Activated CD4-positive, alpha-beta T cell treated with anti-CD3 and anti-CD28 coated beads, Interleukin-2, Interleukin-6, amounts not matched to agents 100 ng/mL and 50 ng/mL, durations not matched to agents 16 hours and 8 hours (primary cell): ENCODE measurements around the gene BAK1.
A peak's percentile ranks its signal among the peaks of the same experiment; 100 is the strongest.
"Not testable (repeated sequence)": the region's sequence is repeated elsewhere in the genome, so short reads cannot be mapped to it uniquely, and the experiment has no call there.

Experiments used
- DNase-seq: peaks from one replicate; pipeline ENCODE4 v3.0.0-alpha.2; 2020

The BAK1 gene

GRCh38 chr6:33585403-33586107 is 5.5 kb upstream of the BAK1 start:
- DNase-seq, result peak; percentile 94

DNA sequence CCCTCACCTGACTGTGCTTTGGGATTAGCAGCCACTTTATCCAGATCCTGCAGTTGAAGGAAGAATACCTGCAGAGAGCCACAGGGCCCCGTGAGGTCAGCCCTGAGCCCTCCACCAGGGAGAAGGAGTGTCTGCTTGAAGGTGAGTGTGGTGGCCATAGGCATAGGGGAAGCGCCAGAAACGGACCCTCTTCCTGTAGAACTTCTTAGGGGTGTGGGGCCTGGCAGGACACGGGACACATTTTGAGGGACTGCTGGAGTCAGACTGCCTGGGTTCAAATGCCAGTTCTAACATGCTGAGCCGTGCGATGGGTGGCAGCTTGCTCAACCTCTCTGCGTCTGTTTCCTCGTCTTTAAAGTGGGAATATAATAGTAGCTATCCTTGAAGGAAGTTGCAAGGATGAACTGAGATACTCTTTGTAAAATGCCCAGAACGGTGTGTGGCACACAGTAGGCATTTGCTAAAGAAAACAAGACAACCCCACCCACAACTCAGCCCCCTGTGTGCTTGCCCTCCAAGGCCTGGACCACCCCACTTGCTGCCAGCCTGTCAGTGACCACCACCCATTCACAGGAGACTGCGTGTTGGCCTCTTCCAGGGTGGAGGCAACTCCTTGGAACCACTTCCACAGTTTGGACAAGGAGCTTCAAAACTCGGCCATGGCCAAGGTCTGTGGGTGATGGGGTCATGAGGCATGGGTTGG is 4.8 kb upstream of the BAK1 start:
- DNase-seq, result no peak

DNA sequence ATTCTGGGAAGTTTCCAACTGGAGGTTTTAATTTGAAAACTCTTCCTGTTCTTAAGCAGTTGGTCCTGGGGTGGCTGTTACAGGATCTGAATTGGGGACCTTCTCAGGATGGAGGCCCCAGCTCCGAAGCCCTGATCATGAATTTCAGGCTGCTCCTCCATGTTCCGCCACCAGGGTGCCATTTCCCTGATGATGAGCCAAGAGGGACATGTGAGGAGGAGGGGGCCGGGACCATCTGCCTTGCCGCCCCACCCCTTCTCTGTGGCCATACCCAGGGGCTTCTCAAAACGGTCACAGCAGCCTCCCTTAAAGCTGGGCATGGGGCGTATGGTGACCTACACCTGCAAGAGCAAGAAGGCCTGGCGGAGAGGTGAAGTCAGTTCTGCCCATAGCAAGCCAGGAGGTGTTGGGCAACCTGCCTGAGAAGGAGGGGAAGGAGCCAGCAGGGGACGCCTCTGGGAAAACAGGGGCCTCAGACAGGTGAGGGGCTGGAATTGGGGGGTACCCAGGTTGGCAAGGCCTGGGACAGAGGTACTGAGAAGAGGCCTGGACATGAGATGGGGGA is 3.6 kb upstream of the BAK1 start:
- peak; percentile 28 for DNase-seq

GRCh38 chr6:33581186-33581585 is 1.1 kb upstream of the BAK1 start:
- no peak for DNase-seq

- DNase-seq, result peak; percentile 68
These were observed 1.5 kb downstream of the BAK1 start for GRCh38 chr6:33578588-33579011.

DNA sequence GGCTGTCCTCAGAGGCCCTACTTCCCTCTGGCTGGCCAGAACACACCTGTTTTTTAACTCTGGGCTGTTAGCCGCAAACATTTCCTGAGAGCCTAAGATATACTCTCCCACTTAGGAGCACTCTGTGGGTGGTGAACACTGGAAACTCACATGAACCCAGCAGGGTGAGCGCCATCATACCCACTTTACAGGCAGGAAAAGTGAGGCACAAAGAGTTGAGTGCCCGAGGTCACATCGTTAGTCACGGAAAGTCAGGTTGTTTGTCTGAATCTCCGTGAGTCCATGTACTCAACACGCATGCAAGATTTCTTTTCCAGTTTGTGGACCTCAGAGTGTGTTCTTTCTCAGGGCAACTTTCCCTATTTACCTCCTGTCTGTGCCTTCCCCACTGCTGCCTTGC is 1.9 kb downstream of the BAK1 start:
- DNase-seq, result no peak

- no peak for DNase-seq
These were observed 2.4 kb downstream of the BAK1 start for GRCh38 chr6:33577718-33578117.

DNA sequence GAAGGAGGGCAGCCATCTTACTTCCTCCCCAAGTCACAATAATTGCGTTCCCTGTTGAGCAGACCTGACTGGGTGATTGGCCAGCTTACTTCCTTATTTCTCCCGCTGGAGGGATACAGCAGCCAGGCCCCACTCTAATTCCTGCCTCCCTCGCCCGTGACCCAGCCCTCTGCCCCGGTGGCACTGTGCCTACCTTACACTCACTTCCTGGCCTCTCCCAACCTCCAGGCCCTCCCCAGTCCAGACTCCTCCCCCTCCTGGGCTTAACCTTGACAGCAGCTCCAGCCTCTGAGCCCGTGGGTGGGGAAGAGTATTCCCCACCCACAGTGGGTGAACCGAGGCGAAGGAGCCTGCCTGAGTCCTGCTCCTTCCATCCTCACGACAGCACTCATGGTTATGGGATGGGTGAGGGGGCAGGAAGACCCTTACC is 3.0 kb downstream of the BAK1 start:
- DNase-seq, result peak; percentile 31

GRCh38 chr6:33576668-33577067 is 3.4 kb downstream of the BAK1 start:
- no peak for DNase-seq

GRCh38 chr6:33575211-33575610 is 4.9 kb downstream of the BAK1 start:
- DNase-seq, result no peak

- no peak for DNase-seq
These were observed 8.3 kb downstream of the BAK1 start for GRCh38 chr6:33571637-33572316.

DNA sequence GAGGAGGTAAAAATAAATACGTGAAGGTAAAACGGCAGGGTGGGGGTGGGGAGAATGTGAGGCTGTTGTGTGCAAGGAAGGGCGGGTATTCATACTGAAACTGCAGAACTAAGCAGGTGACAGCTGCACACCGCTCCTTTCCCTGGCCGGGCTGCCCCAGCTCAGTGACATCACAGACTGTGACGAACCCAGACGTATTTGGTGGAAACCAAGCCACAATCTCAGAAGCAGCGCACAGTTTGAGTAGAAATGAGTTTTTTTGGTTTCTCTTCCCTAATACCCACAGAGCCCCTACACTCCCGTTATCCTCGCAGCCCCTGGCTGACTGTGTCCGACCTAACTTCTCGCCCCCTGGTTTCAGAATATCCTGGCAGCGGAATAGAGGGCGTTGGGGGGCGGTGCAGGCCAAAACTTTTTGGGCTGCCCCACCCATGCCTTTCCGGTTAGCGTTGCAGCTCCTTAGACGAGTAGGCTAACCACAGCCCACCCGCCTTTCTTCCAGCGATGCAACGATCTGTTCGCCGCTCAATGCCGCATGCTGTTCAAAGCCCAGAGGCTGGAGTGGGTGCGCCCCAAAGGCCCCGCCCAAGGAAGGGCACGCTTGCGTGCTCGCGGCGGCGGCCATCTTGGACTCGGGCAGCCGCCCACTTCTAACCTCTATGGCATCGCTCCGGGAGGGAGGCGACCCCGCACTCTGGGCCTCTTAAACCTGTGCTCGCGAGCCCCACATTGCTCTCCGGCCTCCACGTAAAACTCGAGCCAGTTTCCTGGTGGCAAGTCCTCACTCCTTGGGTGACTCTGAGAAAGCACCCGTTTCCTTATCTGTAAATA is 9.1 kb downstream of the BAK1 start:
- DNase-seq, result peak; percentile 96

GRCh38 chr6:33568826-33569570 is 11.1 kb downstream of the BAK1 start:
- no peak for DNase-seq

DNA sequence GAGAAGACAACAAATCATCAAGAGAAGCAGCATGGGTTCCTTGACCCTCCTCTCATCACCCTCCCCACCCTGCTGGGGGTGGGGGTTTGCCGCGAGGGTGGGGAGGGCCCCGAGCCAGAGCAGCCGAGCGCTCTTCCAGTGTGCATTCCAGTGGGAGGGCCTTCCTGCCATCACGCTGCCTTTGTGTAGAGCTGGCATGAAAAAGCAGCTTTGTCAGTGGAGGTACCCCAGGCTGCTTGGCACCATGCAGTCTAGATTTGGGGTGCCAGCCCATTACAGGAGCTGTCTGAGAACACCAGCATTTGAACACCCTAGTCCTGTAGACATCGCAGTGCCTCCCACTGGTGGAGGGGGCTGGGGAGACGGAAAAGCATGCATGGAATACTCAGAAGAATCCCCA is 12.2 kb downstream of the BAK1 start:
- DNase-seq, result no peak

GRCh38 chr6:33566182-33567084 is 13.6 kb downstream of the BAK1 start:
- no peak for DNase-seq

- DNase-seq, result no peak
These were observed 21.3 kb downstream of the BAK1 start for GRCh38 chr6:33558801-33559200.

GRCh38 chr6:33557376-33557775 is 22.7 kb downstream of the BAK1 start:
- DNase-seq, result no peak

GRCh38 chr6:33552883-33553282 is 27.2 kb downstream of the BAK1 start:
- not testable (repeated sequence) for DNase-seq

- DNase-seq, result no peak
These were observed 27.8 kb downstream of the BAK1 start for GRCh38 chr6:33552252-33552651.

- no peak for DNase-seq
These were observed 28.5 kb downstream of the BAK1 start for GRCh38 chr6:33551538-33551937.

GRCh38 chr6:33549896-33550295 is 30.2 kb downstream of the BAK1 start:
- DNase-seq, result no peak
